Measurements from ENCODE around the gene ZNF655.

The ZNF655 gene

GRCh38 chr7:99618726-99619125 is 60.3 kb downstream of the ZNF655 start:
- CTCF ChIA-PET: no interaction called here
- TF ChIP-seq HIC1 (tag by site-specific recombination; IDR thresholded peaks at IDR 0.05) (no peak), CTCF (tag by site-specific recombination; IDR thresholded peaks at IDR 0.05) (no peak), ZNF514 (tag by site-specific recombination; IDR thresholded peaks at IDR 0.05) (no peak), BCL11B (tag by site-specific recombination; IDR thresholded peaks at IDR 0.05; ENCODE audit: low read depth) (no peak), ZNF26 (tag by site-specific recombination; IDR thresholded peaks at IDR 0.05) (no peak), ZNF404 (tag by site-specific recombination; IDR thresholded peaks at IDR 0.05) (no peak), ZSCAN16 (tag by site-specific recombination; IDR thresholded peaks at IDR 0.05) (no peak)
- Histone ChIP-seq H3K4me1 (ENCODE audit: control insufficient read depth, insufficient read depth, low read length) (no peaks in the 10 kb centered on the region), H3K36me3 (ENCODE audit: control insufficient read depth in 2 of 2, insufficient read depth in 1 of 2, low read length in 2 of 2) (peaks cover 25 to 57% of the 10 kb centered on the region in 2 experiments), H3K4me3 (ENCODE audit: low read depth, low read length) (no peak overlapping the region), H3K9me3 (ENCODE audit: control insufficient read depth, insufficient read depth, low read depth, low read length) (no peaks in the 10 kb centered on the region), H3K27ac (ENCODE audit: extremely low read depth, low read depth, low read length) (no peak overlapping the region)
- POLR2A ChIA-PET: no interaction called here

GRCh38 chr7:99619571-99620130 is 61.2 kb downstream of the ZNF655 start:
- no peaks in the 10 kb centered on the region for H3K4me1 ChIP-seq (ENCODE audit: control insufficient read depth, insufficient read depth, low read length)
- no peak for TF ChIP-seq ZNF776 (tag by site-specific recombination; IDR thresholded peaks at IDR 0.05; ENCODE audit: borderline replicate concordance)
- no peak for TF ChIP-seq ZSCAN4 (tag by site-specific recombination; IDR thresholded peaks at IDR 0.05)
- no peak for TF ChIP-seq ZFP41 (tag by site-specific recombination; IDR thresholded peaks at IDR 0.05; ENCODE audit: borderline replicate concordance)
- TF ChIP-seq ZSCAN30 (tag by site-specific recombination; IDR thresholded peaks at IDR 0.05): no peak
- TF ChIP-seq ZNF280D (tag by site-specific recombination; IDR thresholded peaks at IDR 0.05): no peak
- no peak for TF ChIP-seq ZNF311 (tag by site-specific recombination; IDR thresholded peaks at IDR 0.05; ENCODE audit: borderline replicate concordance)
- no peak for TF ChIP-seq ZNF510 (tag by site-specific recombination; IDR thresholded peaks at IDR 0.05; ENCODE audit: insufficient replicate concordance)
- no peak for TF ChIP-seq ZNF133 (tag by site-specific recombination; IDR thresholded peaks at IDR 0.05)
- no peak for TF ChIP-seq ZNF626 (tag by site-specific recombination; IDR thresholded peaks at IDR 0.05)
- no peak for TF ChIP-seq ZNF513 (tag by site-specific recombination; IDR thresholded peaks at IDR 0.05)
- TF ChIP-seq ZNF596 (tag by site-specific recombination; IDR thresholded peaks at IDR 0.05): no peak
- ChIA-PET POLR2A (no interaction called here), CTCF (no interaction called here)
- peaks cover 32 to 67% of the 10 kb centered on the region in 2 experiments for H3K36me3 ChIP-seq (ENCODE audit: control insufficient read depth in 2 of 2, insufficient read depth in 1 of 2, low read length in 2 of 2)
- H3K9me3 ChIP-seq (ENCODE audit: control insufficient read depth, insufficient read depth, low read depth, low read length): no peaks in the 10 kb centered on the region
- H3K4me3 ChIP-seq (ENCODE audit: low read depth, low read length): no peak overlapping the region
- H3K27ac ChIP-seq (ENCODE audit: extremely low read depth, low read depth, low read length): no peak overlapping the region

Data from HEK293 (cell line).